22Rv1 (cell line): ENCODE data around the gene NPY4R.
"Not testable (repeated sequence)": the region's sequence is repeated elsewhere in the genome, so short reads cannot be mapped to it uniquely, and the experiment has no call there.

ENCODE experiments used
- CTCF ChIP-seq: fragments of 450-650 bp; IDR thresholded peaks from 2 replicates; pipeline ENCODE4 v1.5.1; 2017; ENCODE audit warnings: mild to moderate bottlenecking
- ZFX ChIP-seq: fragments of 450-650 bp; IDR thresholded peaks from 2 replicates; pipeline ENCODE4 v1.6.1; 2017; ENCODE audit warnings: antibody characterized with exemption, borderline replicate concordance

DNA sequence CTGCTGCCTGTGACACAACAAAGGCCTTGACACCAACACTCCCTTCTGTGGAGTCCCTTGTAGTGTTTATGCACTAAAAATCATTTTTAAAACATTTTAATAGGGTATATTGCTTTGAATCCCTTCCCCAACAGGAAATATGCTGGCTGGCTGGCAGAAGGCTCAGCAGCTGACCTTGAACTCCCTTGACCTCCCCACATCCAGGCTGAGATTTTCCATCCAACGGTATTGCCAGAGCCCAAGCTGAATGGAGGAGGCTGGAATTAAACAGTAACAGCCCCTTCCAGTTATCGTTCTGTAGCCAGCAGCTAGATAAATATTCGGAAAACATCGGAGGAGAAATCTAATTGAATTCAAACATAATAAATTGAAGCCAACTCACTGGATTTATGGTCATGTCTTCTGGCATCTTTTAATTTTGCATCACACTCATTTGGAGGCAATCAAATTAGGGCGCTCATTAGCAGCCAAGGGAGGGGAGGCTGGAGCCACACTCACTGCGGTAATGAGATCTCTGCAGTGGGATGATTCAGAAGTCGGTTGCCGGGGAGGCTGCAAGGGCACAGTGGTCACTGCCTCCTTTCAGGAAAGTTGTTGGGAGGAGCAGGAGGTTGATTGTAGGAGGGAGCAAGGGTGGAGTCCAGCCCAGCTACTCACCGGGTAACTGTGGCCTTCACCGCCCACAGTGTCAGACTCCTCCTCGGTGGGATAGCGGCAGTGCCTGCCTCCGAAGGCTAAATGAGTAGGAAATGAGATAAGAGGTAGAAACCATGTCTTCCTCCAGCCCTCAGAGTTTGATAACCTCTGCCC is 46.0 kb downstream of the NPY4R start:
- not testable (repeated sequence) for TF ChIP-seq CTCF, ZFX
